ENCODE data around the gene MBOAT2. TPM values are rescaled to one million over a fixed set of nuclear protein-coding genes. Genes with fewer than 3 reads are reported as not detected.

MBOAT2 gene
- total and polyA plus RNA-seq, 4 donors, result 0.57 to 65.5 (median 3.2) TPM

- Histone ChIP-seq H3K4me1 (ENCODE audit: control insufficient read depth in 4 of 4, insufficient read depth in 4 of 4, low read length in 3 of 4) (no peaks in the 10 kb centered on the region), H3K4me3 (ENCODE audit: low read depth in 1 of 3, low read length in 3 of 3) (no peak overlapping the region), H3K9ac (ENCODE audit: low read depth in 1 of 2, low read length in 2 of 2) (no peak overlapping the region), H3K27ac (ENCODE audit: low read depth in 1 of 2, low read length in 2 of 2) (no peak overlapping the region), H3K36me3 (ENCODE audit: control insufficient read depth in 4 of 4, insufficient read depth in 3 of 4, low read depth in 1 of 4, low read length in 3 of 4) (peaks cover 2 to 43% (median 39%) of the 10 kb centered on the region in 4 donors), H3K9me3 (ENCODE audit: control insufficient read depth in 4 of 4, low read length in 3 of 4) (no peaks in the 10 kb centered on the region), H3K27me3 (ENCODE audit: control insufficient read depth in 4 of 4, insufficient read depth in 4 of 4, low read length in 3 of 4) (no peaks in the 10 kb centered on the region)
- TF ChIP-seq REST (IDR thresholded peaks at IDR 0.05), result no peak
- no peak for TF ChIP-seq SP1 (IDR thresholded peaks at IDR 0.05)
- no peak for TF ChIP-seq RXRA (IDR thresholded peaks at IDR 0.05)
- TF ChIP-seq CTCF (IDR thresholded peaks at IDR 0.05; ENCODE audit: low read depth, low read length, missing input control), result no peak
- no peak for TF ChIP-seq ZBTB33 (IDR thresholded peaks at IDR 0.05)
- TF ChIP-seq FOXA1 (IDR thresholded peaks at IDR 0.05), result no peak
- no peak for TF ChIP-seq HNF4A (conservative IDR thresholded peaks at IDR 0.05)
- TF ChIP-seq FOXA2 (IDR thresholded peaks at IDR 0.05), result no peak
- TF ChIP-seq TAF1 (conservative IDR thresholded peaks at IDR 0.05), result no peak
- TF ChIP-seq ATF3 (IDR thresholded peaks at IDR 0.05), result no peak
- TF ChIP-seq YY1 (IDR thresholded peaks at IDR 0.05), result no peak
- TF ChIP-seq GABPA (IDR thresholded peaks at IDR 0.05 in 1 of 2, conservative IDR thresholded peaks at IDR 0.05 in 1 of 2), result no peak
- 87% methylated on average over 6 of the region's 6 CpGs for WGBS
- DNase-seq (ENCODE audit: low spot score), result no peak
Observed at GRCh38 chr2:8805278-8806210, 197.9 kb downstream of the MBOAT2 start.
